ENCODE results near the gene HLA-DQA2. TPM values are rescaled to one million over a fixed set of nuclear protein-coding genes. Genes with fewer than 3 reads are reported as not detected.

The HLA-DQA2 gene
- not detected in 5 replicates for total RNA-seq (2022; extraction: Qiagen RNA extraction)

DNA sequence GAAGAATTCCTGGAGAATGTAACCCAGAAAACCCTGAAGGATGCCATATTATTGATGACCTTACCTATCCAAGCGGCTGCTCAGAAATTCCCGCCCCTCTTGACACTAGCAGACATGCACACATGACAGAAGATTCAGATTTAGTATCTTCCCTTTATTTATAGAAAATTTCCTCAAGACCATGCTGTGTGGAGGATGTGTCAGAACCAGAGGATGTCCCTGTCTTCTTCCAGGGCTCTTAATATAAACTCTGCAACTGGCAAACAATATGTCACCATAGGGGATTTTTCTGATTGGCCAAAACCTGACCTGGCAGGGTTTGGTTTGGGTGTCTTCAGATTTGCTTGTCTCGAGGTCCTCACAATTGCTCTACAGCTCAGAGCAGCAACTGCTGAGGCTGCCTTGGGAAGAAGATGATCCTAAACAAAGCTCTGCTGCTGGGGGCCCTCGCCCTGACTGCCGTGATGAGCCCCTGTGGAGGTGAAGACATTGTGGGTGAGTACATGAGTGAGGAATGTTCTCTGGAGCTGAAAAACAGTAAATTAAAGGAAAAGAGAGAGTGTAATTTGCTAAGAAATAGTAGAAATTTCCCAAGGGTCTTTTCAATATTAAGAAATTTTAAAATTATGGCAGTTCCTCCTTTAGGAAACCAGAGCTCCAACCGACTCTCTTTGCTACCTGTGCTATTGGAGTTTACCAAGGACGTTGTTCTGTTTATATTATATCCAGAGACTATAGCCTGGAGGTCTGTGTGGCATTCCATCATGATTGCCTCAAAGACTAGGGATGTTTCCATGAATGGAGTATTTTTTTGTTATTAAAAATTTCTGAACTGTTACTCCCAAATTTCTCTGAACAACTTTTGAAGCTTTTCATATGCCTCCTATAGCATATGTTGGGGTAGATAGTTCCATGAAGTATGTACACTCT is at the start of gene HLA-DQA2:
TSS of gene HLA-DQA2 (plus strand) at position 361 of the 930 bp plus-strand sequence. CDS start at position 414, 53 bp downstream.

DNA sequence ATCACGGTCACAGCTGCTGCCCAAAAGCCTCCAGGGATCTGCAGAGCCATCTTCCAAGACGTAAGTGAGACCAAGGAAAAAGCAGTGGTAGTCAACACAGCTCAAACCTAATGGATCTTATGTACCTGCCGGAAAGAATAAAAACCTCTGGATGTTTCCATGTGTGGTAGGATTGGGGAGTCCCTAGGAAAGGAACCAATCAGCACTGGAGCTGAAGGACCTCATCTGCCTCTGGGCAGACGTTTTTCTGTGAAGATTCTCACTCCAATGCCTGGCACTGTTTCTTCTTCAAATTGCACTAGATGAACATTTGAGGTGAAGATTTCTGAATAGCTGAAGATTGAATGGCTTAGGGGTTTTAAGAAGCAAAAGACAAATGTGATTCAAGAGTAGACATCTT is 22.2 kb downstream of the HLA-DQA2 start, which contains the start of gene HLA-DQB2:
TSS of gene HLA-DQB2 (minus strand) at position 112 of the 400 bp plus-strand sequence. CDS start at position 50, 62 bp downstream.

Other genes with a start within 250 kb of the HLA-DQA2 start
- not detected in 5 replicates for gene HLA-DRB5, start 211.1 kb upstream of the HLA-DQA2 start, total RNA-seq (2022; extraction: Qiagen RNA extraction)
- 0.09 TPM in 1 of 5 replicates, not detected in the others for gene HLA-DRB1, start 151.5 kb upstream of the HLA-DQA2 start, total RNA-seq (2022; extraction: Qiagen RNA extraction)
- not detected in 5 replicates for gene HLA-DQA1, start 104.0 kb upstream of the HLA-DQA2 start, total RNA-seq (2022; extraction: Qiagen RNA extraction)
- gene HLA-DQB1, start 74.7 kb upstream of the HLA-DQA2 start, total RNA-seq (2022; extraction: Qiagen RNA extraction), result not detected in 5 replicates
- gene HLA-DQB2, start 22.1 kb downstream of the HLA-DQA2 start, total RNA-seq (2022; extraction: Qiagen RNA extraction), result not detected in 5 replicates
- gene HLA-DOB, start 75.6 kb downstream of the HLA-DQA2 start, total RNA-seq (2022; extraction: Qiagen RNA extraction), result 0.08 to 0.21 TPM (median 0.09 TPM) in 3 of 5 replicates, not detected in the others
- gene TAP2, start 97.3 kb downstream of the HLA-DQA2 start, total RNA-seq (2022; extraction: Qiagen RNA extraction), result 16.4 to 22.6 TPM (median 18.9 TPM) in 5 replicates
- 16.6 to 22.5 TPM (median 18.3 TPM) in 5 replicates for gene PSMB8, start 102.7 kb downstream of the HLA-DQA2 start, total RNA-seq (2022; extraction: Qiagen RNA extraction)
- 33.3 to 38.0 TPM (median 35.1 TPM) in 5 replicates for gene TAP1, start 112.3 kb downstream of the HLA-DQA2 start, total RNA-seq (2022; extraction: Qiagen RNA extraction)
- gene PSMB9, start 112.8 kb downstream of the HLA-DQA2 start, total RNA-seq (2022; extraction: Qiagen RNA extraction), result 15.3 to 22.0 TPM (median 17.4 TPM) in 5 replicates
- 1.4 to 1.9 TPM (median 1.7 TPM) in 5 replicates for gene HLA-DMB, start 199.6 kb downstream of the HLA-DQA2 start, total RNA-seq (2022; extraction: Qiagen RNA extraction)
- gene HLA-DMA, start 211.7 kb downstream of the HLA-DQA2 start, total RNA-seq (2022; extraction: Qiagen RNA extraction), result 2.5 to 3.9 TPM (median 3.3 TPM) in 5 replicates
- 105 to 148 TPM (median 138 TPM) in 5 replicates for gene BRD2, start 227.2 kb downstream of the HLA-DQA2 start, total RNA-seq (2022; extraction: Qiagen RNA extraction)

Measured in A549 treated with dexamethasone at 1 μM for 4 hours (cell line).